ENCODE measurements around the gene SPG11.

GRCh38 chr15:44603126-44603525 lies 60.3 kb downstream of the SPG11 start:
- no peak for TF ChIP-seq POLR2AphosphoS5 (IDR thresholded peaks at IDR 0.05; ENCODE audit: borderline replicate concordance, low read depth, low read length)
- no peak for TF ChIP-seq EZH2 (IDR thresholded peaks at IDR 0.05)

Measured in SK-N-MC (cell line).